ENCODE results near the gene ADGRF1.

GRCh38 chr6:46983007-46983411 is 59.1 kb downstream of the ADGRF1 start:
- TF ChIP-seq, protein P1, sequence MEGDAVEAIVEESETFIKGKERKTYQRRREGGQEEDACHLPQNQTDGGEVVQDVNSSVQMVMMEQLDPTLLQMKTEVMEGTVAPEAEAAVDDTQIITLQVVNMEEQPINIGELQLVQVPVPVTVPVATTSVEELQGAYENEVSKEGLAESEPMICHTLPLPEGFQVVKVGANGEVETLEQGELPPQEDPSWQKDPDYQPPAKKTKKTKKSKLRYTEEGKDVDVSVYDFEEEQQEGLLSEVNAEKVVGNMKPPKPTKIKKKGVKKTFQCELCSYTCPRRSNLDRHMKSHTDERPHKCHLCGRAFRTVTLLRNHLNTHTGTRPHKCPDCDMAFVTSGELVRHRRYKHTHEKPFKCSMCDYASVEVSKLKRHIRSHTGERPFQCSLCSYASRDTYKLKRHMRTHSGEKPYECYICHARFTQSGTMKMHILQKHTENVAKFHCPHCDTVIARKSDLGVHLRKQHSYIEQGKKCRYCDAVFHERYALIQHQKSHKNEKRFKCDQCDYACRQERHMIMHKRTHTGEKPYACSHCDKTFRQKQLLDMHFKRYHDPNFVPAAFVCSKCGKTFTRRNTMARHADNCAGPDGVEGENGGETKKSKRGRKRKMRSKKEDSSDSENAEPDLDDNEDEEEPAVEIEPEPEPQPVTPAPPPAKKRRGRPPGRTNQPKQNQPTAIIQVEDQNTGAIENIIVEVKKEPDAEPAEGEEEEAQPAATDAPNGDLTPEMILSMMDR (IDR thresholded peaks at IDR 0.05), result no peak
- peak in 1 of 3 donors; percentile 46 for TF ChIP-seq POLR2AphosphoS5 (IDR thresholded peaks at IDR 0.05)

Measured in transverse colon (tissue), 4 donors.